Hepatocyte (in vitro differentiated cells): ENCODE data around the gene RAP1GAP2.

Experiments
- EZH2 ChIP-seq: fragments of 200-600 bp; sonication (generic); IDR thresholded peaks from 2 replicates; pipeline ENCODE4 v1.6.1; 2016; ENCODE audit warnings: antibody characterized with exemption, mild to moderate bottlenecking, borderline replicate concordance
- EZH2phosphoT487 ChIP-seq: fragments of 200-600 bp; sonication (generic); IDR thresholded peaks from one replicate; pipeline ENCODE4 v1.6.1; 2018; ENCODE audit warnings: antibody characterized with exemption, mild to moderate bottlenecking, low read depth, moderate library complexity; ENCODE audit not compliant: unreplicated experiment, severe bottlenecking
- TF ChIP-seq, protein P1 (sequence below): fragments of 200-600 bp; sonication (generic); IDR thresholded peaks from 2 replicates; pipeline ENCODE4 v1.5.1; 2016; ENCODE audit warnings: antibody characterized with exemption, mild to moderate bottlenecking; ENCODE audit not compliant: poor library complexity

DNA sequence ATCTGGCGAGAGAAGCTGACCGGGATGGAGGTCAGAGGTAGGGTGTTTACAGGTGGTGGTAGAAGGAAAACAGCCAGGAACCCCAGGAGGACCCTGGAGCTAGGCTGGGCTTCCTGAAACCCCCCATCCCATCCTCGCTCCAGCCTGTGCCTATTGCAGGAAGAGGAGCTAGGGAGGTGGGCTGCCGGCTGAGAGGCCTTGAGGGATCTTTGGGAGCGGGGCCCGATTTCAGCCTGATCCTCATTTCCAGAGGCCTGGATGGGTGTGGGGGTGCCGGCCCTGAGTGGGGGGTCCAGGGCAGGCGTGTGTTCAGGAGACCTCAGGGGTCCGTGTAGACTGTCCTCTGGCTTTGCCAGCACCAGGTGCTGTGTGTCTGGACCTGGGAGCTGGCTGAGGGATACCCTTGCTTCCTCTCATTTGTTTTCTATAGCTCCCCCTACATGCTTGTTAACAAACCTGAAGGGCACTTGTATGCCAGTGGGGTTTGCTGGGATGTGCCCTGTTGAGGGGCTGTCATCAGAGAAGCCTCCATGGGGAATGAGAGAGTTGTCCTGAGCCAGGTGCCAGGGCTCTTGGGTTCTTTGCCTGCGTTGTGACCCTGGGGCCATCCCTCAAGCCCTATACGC lies 18.9 kb upstream of the RAP1GAP2 start:
- TF ChIP-seq, protein P1, sequence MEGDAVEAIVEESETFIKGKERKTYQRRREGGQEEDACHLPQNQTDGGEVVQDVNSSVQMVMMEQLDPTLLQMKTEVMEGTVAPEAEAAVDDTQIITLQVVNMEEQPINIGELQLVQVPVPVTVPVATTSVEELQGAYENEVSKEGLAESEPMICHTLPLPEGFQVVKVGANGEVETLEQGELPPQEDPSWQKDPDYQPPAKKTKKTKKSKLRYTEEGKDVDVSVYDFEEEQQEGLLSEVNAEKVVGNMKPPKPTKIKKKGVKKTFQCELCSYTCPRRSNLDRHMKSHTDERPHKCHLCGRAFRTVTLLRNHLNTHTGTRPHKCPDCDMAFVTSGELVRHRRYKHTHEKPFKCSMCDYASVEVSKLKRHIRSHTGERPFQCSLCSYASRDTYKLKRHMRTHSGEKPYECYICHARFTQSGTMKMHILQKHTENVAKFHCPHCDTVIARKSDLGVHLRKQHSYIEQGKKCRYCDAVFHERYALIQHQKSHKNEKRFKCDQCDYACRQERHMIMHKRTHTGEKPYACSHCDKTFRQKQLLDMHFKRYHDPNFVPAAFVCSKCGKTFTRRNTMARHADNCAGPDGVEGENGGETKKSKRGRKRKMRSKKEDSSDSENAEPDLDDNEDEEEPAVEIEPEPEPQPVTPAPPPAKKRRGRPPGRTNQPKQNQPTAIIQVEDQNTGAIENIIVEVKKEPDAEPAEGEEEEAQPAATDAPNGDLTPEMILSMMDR: no peak
- TF ChIP-seq EZH2phosphoT487: no peak
- no peak for TF ChIP-seq EZH2
